ENCODE measurements around the gene DVL1.

- TF ChIP-seq EZH2phosphoT487 (IDR thresholded peaks at IDR 0.05; ENCODE audit: insufficient read depth, low read depth) (no peak), EZH2 (IDR thresholded peaks at IDR 0.05; ENCODE audit: insufficient read depth, poor library complexity, severe bottlenecking) (no peak)
Observed at GRCh38 chr1:1380860-1381259, 31.6 kb upstream of the DVL1 start.
